ENCODE data around the gene TKTL1.
"Not testable (repeated sequence)": the region's sequence is repeated elsewhere in the genome, so short reads cannot be mapped to it uniquely, and the experiment has no call there.

DNA sequence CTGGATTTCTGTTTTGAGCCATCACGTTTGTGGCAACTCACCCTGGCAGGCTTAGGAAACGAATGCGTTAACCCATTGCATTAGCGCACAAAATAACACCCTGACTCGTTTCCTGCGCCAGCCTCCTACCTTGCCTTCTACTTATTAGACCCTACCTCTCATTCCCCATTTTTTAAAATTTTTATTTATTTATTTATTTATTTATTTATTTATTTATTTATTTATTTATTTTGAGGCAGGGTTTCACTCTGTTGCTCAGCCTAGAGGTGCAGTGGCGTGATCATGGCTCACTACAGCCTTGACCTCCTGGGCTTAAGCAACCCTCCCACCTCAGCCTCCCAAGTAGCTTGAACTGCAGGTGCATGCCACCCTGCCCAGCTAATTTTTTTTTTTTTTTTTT lies 7.4 kb downstream of the TKTL1 start:
- not testable (repeated sequence) for TF ChIP-seq EZH2phosphoT487 (IDR thresholded peaks at IDR 0.05; ENCODE audit: insufficient read depth, low read depth); EZH2 (IDR thresholded peaks at IDR 0.05; ENCODE audit: insufficient read depth, poor library complexity, severe bottlenecking)
